ENCODE results near the gene ZNF23. TPM values are rescaled to one million over a fixed set of nuclear protein-coding genes. Genes with fewer than 3 reads are reported as not detected.

Gene ZNF23
- polyA plus RNA-seq, 2 donors, result 3.3 to 8.1 TPM

DNA sequence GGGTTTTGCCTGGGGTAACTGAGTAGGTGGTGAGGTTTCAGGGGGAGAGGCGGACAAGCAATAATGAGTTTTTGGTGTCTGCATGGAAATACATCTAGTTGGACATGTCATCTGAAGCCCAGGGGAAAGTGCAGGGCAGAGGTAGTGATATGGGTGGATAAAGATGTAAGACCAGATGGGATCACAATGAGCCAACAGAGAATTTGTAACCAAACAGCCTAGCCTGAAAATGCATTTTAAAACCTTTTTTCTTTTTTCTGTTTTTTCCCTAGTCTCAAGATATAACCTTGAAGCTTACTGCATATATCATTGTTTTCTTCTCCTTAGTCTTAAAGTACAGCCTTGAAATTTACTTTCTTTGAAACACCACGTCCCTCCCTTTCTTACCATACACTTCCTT, 30.7 kb upstream of the ZNF23 start:
- Histone ChIP-seq H3K27ac (ENCODE audit: low read depth in 2 of 2, low read length in 1 of 2) (no peak overlapping the region), H3K9me3 (ENCODE audit: control insufficient read depth in 2 of 2, insufficient read depth in 1 of 2, low read depth in 1 of 2, low read length in 1 of 2) (no peaks in the 10 kb centered on the region), H3K4me3 (ENCODE audit: low read depth in 1 of 2, low read length in 2 of 2) (no peak overlapping the region), H3K4me1 (ENCODE audit: control insufficient read depth in 2 of 2, insufficient read depth in 2 of 2, low read length in 1 of 2) (no peaks in the 10 kb centered on the region), H3K27me3 (ENCODE audit: control insufficient read depth in 1 of 2, insufficient read depth in 2 of 2, low read length in 2 of 2) (no peaks in the 10 kb centered on the region), H3K36me3 (ENCODE audit: control insufficient read depth in 2 of 2, insufficient read depth in 2 of 2, low read length in 1 of 2) (no peaks in the 10 kb centered on the region)
- WGBS, 2 donors, result 68 to 77% methylated on average over 2 of the region's 2 CpGs

GRCh38 chr16:71491054-71491453, 29.0 kb upstream of the ZNF23 start:
- Histone ChIP-seq H3K36me3 (ENCODE audit: control insufficient read depth in 2 of 2, insufficient read depth in 2 of 2, low read length in 1 of 2) (no peaks in the 10 kb centered on the region), H3K27ac (ENCODE audit: low read depth in 2 of 2, low read length in 1 of 2) (no peak overlapping the region), H3K9me3 (ENCODE audit: control insufficient read depth in 2 of 2, insufficient read depth in 1 of 2, low read depth in 1 of 2, low read length in 1 of 2) (no peaks in the 10 kb centered on the region), H3K4me1 (ENCODE audit: control insufficient read depth in 2 of 2, insufficient read depth in 2 of 2, low read length in 1 of 2) (no peaks in the 10 kb centered on the region), H3K27me3 (ENCODE audit: control insufficient read depth in 1 of 2, insufficient read depth in 2 of 2, low read length in 2 of 2) (no peaks in the 10 kb centered on the region), H3K4me3 (ENCODE audit: low read depth in 1 of 2, low read length in 2 of 2) (no peak overlapping the region)
- 61 to 62% methylated on average over 3 of the region's 3 CpGs for WGBS, 2 donors

DNA sequence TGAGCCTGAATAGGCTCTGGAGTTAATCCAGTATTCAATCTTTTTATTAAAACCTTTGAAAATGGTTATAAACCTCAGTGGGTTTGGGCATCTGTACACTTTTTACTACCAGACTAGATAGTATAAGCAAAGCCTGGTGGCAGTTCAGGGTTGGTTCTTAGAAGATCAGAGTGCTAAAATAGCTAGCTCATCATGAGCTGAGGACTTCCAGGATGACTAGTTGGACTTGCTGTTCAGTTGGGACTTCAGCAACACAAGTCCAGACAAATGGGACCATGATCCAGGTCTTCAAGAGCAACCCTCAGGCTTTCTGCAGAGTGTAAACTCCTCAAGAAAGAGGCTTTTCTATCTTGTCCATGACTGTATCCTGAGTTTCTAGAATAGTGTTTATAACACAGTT, 28.3 kb upstream of the ZNF23 start:
- no peaks in the 10 kb centered on the region for H3K36me3 ChIP-seq (ENCODE audit: control insufficient read depth in 2 of 2, insufficient read depth in 2 of 2, low read length in 1 of 2)
- no peak overlapping the region for H3K4me3 ChIP-seq (ENCODE audit: low read depth in 1 of 2, low read length in 2 of 2)
- no peaks in the 10 kb centered on the region for H3K27me3 ChIP-seq (ENCODE audit: control insufficient read depth in 1 of 2, insufficient read depth in 2 of 2, low read length in 2 of 2)
- H3K4me1 ChIP-seq (ENCODE audit: control insufficient read depth in 2 of 2, insufficient read depth in 2 of 2, low read length in 1 of 2), result no peaks in the 10 kb centered on the region
- H3K27ac ChIP-seq (ENCODE audit: low read depth in 2 of 2, low read length in 1 of 2), result no peak overlapping the region
- no peaks in the 10 kb centered on the region for H3K9me3 ChIP-seq (ENCODE audit: control insufficient read depth in 2 of 2, insufficient read depth in 1 of 2, low read depth in 1 of 2, low read length in 1 of 2)

- Histone ChIP-seq H3K4me1 (ENCODE audit: control insufficient read depth in 2 of 2, insufficient read depth in 2 of 2, low read length in 1 of 2) (no peaks in the 10 kb centered on the region), H3K36me3 (ENCODE audit: control insufficient read depth in 2 of 2, insufficient read depth in 2 of 2, low read length in 1 of 2) (no peaks in the 10 kb centered on the region), H3K4me3 (ENCODE audit: low read depth in 1 of 2, low read length in 2 of 2) (no peak within 1 kb of the TSS), H3K27ac (ENCODE audit: low read depth in 2 of 2, low read length in 1 of 2) (no peak within 1 kb of the TSS), H3K27me3 (ENCODE audit: control insufficient read depth in 1 of 2, insufficient read depth in 2 of 2, low read length in 2 of 2) (no peaks in the 10 kb centered on the region), H3K9me3 (ENCODE audit: control insufficient read depth in 2 of 2, insufficient read depth in 1 of 2, low read depth in 1 of 2, low read length in 1 of 2) (no peaks in the 10 kb centered on the region)
- 90 to 92% methylated on average over 22 of the region's 22 CpGs for WGBS, 2 donors
Measured at GRCh38 chr16:71489122-71489521, 27.1 kb upstream of the ZNF23 start, which contains the start of gene ZNF19. Gene ZNF19, minus strand, starts transcription at chr16:71489324. Its CDS starts 7,210 bp downstream, at chr16:71482114.

DNA sequence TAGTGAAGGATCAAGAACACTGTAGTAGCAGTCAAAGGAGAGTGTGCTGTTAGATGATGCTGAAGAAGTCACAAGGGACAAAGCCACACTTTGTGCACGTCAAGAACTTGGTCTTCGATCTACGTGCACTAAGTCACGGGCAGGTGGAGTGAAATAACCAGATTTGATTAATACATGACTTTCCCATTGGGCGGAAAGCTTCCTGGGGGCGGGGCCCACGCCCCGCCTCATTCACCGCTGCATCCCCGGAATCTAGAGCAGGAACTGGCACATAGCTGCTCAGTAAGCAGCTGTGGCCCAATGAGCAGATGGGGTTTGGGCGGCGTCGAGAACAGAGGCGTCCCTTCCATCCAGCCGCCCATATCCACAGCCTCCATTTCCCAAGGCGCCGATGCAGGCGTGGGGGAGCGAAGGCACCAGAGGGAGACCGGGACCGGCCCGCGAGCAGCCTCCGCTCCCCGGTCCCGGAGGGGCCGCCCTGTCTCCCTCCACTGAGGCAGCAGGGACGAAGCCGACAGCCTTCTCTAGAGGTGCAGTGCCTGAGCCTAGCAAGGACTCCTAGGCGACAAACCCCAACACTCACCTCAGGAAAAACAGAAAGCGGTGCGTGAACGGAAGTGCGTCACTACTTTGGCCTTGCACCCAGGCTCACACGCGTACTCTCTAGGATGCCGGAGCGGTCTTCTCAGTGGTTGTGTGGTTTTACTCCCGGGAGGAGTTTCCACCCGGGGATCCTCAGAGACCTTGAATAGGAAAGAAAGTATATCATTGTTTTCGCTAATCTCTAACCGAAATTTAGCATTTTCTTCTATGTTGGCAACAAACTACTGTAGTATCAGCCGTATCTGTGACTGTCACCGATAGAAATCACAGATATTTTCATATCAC, 22.2 kb upstream of the ZNF23 start:
- 1% methylated on average over 44 of the region's 44 CpGs for WGBS, 2 donors

GRCh38 chr16:71482569-71482968, 20.5 kb upstream of the ZNF23 start:
- no peaks in the 10 kb centered on the region for H3K4me1 ChIP-seq (ENCODE audit: control insufficient read depth in 2 of 2, insufficient read depth in 2 of 2, low read length in 1 of 2)
- WGBS, 2 donors, result 88 to 92% methylated on average over 5 of the region's 5 CpGs
- H3K9me3 ChIP-seq (ENCODE audit: control insufficient read depth in 2 of 2, insufficient read depth in 1 of 2, low read depth in 1 of 2, low read length in 1 of 2), result no peaks in the 10 kb centered on the region
- no peak overlapping the region for H3K4me3 ChIP-seq (ENCODE audit: low read depth in 1 of 2, low read length in 2 of 2)
- H3K36me3 ChIP-seq (ENCODE audit: control insufficient read depth in 2 of 2, insufficient read depth in 2 of 2, low read length in 1 of 2), result peaks cover 0 to 4% of the 10 kb centered on the region in 2 donors
- H3K27me3 ChIP-seq (ENCODE audit: control insufficient read depth in 1 of 2, insufficient read depth in 2 of 2, low read length in 2 of 2), result no peaks in the 10 kb centered on the region
- no peak overlapping the region for H3K27ac ChIP-seq (ENCODE audit: low read depth in 2 of 2, low read length in 1 of 2)

More for the DNA sequence above, 22.2 kb upstream of the ZNF23 start:
- Histone ChIP-seq H3K27me3 (ENCODE audit: control insufficient read depth in 1 of 2, insufficient read depth in 2 of 2, low read length in 2 of 2) (no peaks in the 10 kb centered on the region), H3K36me3 (ENCODE audit: control insufficient read depth in 2 of 2, insufficient read depth in 2 of 2, low read length in 1 of 2) (no peaks in the 10 kb centered on the region), H3K27ac (ENCODE audit: low read depth in 2 of 2, low read length in 1 of 2) (peak overlapping the region; percentile 98 to 99), H3K9me3 (ENCODE audit: control insufficient read depth in 2 of 2, insufficient read depth in 1 of 2, low read depth in 1 of 2, low read length in 1 of 2) (no peaks in the 10 kb centered on the region), H3K4me1 (ENCODE audit: control insufficient read depth in 2 of 2, insufficient read depth in 2 of 2, low read length in 1 of 2) (no peaks in the 10 kb centered on the region), H3K4me3 (ENCODE audit: low read depth in 1 of 2, low read length in 2 of 2) (peak overlapping the region; percentile 78 to 91)

- Histone ChIP-seq H3K4me1 (ENCODE audit: control insufficient read depth in 2 of 2, insufficient read depth in 2 of 2, low read length in 1 of 2) (no peaks in the 10 kb centered on the region), H3K9me3 (ENCODE audit: control insufficient read depth in 2 of 2, insufficient read depth in 1 of 2, low read depth in 1 of 2, low read length in 1 of 2) (no peaks in the 10 kb centered on the region), H3K27me3 (ENCODE audit: control insufficient read depth in 1 of 2, insufficient read depth in 2 of 2, low read length in 2 of 2) (no peaks in the 10 kb centered on the region), H3K27ac (ENCODE audit: low read depth in 2 of 2, low read length in 1 of 2) (no peak overlapping the region), H3K4me3 (ENCODE audit: low read depth in 1 of 2, low read length in 2 of 2) (no peak overlapping the region), H3K36me3 (ENCODE audit: control insufficient read depth in 2 of 2, insufficient read depth in 2 of 2, low read length in 1 of 2) (peaks cover 0 to 4% of the 10 kb centered on the region in 2 donors)
- WGBS, 2 donors, result 97% methylated on average over 2 of the region's 2 CpGs
Measured at GRCh38 chr16:71480956-71481355, 18.9 kb upstream of the ZNF23 start.

DNA sequence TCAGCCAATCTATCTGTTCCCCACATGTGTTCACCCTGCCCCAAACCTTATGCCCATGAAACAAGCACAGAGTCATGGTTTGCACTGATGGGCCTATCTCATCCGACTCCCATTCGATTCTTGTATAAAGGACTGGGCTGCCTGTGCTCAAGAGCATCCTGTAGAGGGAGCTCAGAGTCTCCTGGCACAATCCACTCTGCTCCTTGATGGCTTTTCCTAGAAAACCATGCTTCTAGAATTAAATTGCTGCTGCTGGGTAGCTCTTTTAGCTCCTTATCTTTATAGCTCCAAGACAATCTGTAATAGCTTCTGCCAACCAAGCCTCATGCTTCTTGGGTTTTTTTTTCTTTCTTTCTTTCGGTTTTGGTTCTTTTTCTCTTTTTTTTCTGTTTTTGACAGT, 17.4 kb upstream of the ZNF23 start:
- H3K27ac ChIP-seq (ENCODE audit: low read depth in 2 of 2, low read length in 1 of 2), result no peak overlapping the region
- H3K27me3 ChIP-seq (ENCODE audit: control insufficient read depth in 1 of 2, insufficient read depth in 2 of 2, low read length in 2 of 2), result no peaks in the 10 kb centered on the region
- H3K4me1 ChIP-seq (ENCODE audit: control insufficient read depth in 2 of 2, insufficient read depth in 2 of 2, low read length in 1 of 2), result no peaks in the 10 kb centered on the region
- peaks cover 4 to 6% of the 10 kb centered on the region in 2 donors for H3K36me3 ChIP-seq (ENCODE audit: control insufficient read depth in 2 of 2, insufficient read depth in 2 of 2, low read length in 1 of 2)
- 60 to 61% methylated on average over 3 of the region's 3 CpGs for WGBS, 2 donors
- H3K9me3 ChIP-seq (ENCODE audit: control insufficient read depth in 2 of 2, insufficient read depth in 1 of 2, low read depth in 1 of 2, low read length in 1 of 2), result no peaks in the 10 kb centered on the region
- no peak overlapping the region for H3K4me3 ChIP-seq (ENCODE audit: low read depth in 1 of 2, low read length in 2 of 2)

GRCh38 chr16:71476457-71477124, 14.5 kb upstream of the ZNF23 start:
- H3K27me3 ChIP-seq (ENCODE audit: control insufficient read depth in 1 of 2, insufficient read depth in 2 of 2, low read length in 2 of 2), result no peaks in the 10 kb centered on the region
- WGBS, 2 donors, result 93 to 97% methylated on average over 4 of the region's 4 CpGs
- H3K4me3 ChIP-seq (ENCODE audit: low read depth in 1 of 2, low read length in 2 of 2), result no peak overlapping the region
- H3K36me3 ChIP-seq (ENCODE audit: control insufficient read depth in 2 of 2, insufficient read depth in 2 of 2, low read length in 1 of 2), result peaks cover 4 to 6% of the 10 kb centered on the region in 2 donors
- H3K27ac ChIP-seq (ENCODE audit: low read depth in 2 of 2, low read length in 1 of 2), result no peak overlapping the region
- H3K9me3 ChIP-seq (ENCODE audit: control insufficient read depth in 2 of 2, insufficient read depth in 1 of 2, low read depth in 1 of 2, low read length in 1 of 2), result no peaks in the 10 kb centered on the region
- no peaks in the 10 kb centered on the region for H3K4me1 ChIP-seq (ENCODE audit: control insufficient read depth in 2 of 2, insufficient read depth in 2 of 2, low read length in 1 of 2)

All from esophagus (tissue), 2 donors.